ENCODE results near the gene RDH14. TPM values are rescaled to one million over a fixed set of nuclear protein-coding genes. Genes with fewer than 3 reads are reported as not detected.

Gene RDH14
- total and polyA plus RNA-seq, 9 donors: 16.0 to 27.9 (median 20.0) TPM

DNA sequence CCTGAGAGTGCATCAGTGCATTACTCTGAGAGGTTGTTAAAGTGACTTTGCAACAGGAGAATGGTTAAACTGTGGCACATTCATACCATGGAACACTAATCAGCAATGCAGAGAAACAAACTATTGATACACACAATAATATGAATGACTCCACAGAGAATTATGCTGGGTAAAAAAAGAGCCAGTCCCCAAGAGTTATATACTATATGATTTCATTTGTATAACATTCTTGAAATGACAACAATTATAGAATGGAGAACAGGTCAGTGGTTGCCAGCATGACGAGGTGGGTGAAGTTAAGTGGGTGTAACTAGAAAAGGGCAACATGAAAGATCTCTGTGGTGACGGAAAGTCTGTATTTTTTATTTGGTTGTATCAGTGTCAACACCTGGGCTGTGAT lies 31.9 kb upstream of the RDH14 start:
- Histone ChIP-seq H3K27me3 (no peaks in the 10 kb centered on the region), H3K36me3 (no peaks in the 10 kb centered on the region), H3K9me3 (no peaks in the 10 kb centered on the region), H3K4me3 (no peak overlapping the region), H3K27ac (no peak overlapping the region), H3K4me1 (ENCODE audit: insufficient read depth) (no peaks in the 10 kb centered on the region)
- 93 to 98% (median 96%) methylated on average over 2 of the region's 2 CpGs for WGBS, 3 donors
- DNase-seq: no peak
- no peak for TF ChIP-seq EP300 (IDR thresholded peaks at IDR 0.05)
- TF ChIP-seq CTCF (IDR thresholded peaks at IDR 0.05): no peak
- no peak for TF ChIP-seq POLR2A (IDR thresholded peaks at IDR 0.05)
- intact Hi-C loops (cut with DNase I): no loop called here

- Histone ChIP-seq H3K27me3 (no peaks in the 10 kb centered on the region), H3K36me3 (no peaks in the 10 kb centered on the region), H3K9me3 (no peaks in the 10 kb centered on the region), H3K27ac (no peak within 1 kb of the TSS), H3K4me1 (ENCODE audit: insufficient read depth) (no peaks in the 10 kb centered on the region), H3K4me3 (no peak within 1 kb of the TSS)
- TF ChIP-seq EP300 (IDR thresholded peaks at IDR 0.05) (no peak), CTCF (IDR thresholded peaks at IDR 0.05) (no peak), POLR2A (IDR thresholded peaks at IDR 0.05) (no peak)
- no peak for DNase-seq
- intact Hi-C loops (cut with DNase I): no loop called here
- WGBS, 3 donors: 91 to 94% (median 91%) methylated on average over 1 of the region's 1 CpG
These were observed 28.9 kb upstream of the RDH14 start, which contains the start of gene NT5C1B for GRCh38 chr2:18589354-18589753. NT5C1B (minus strand) TSS chr2:18589569; CDS start chr2:18589468, 101 bp downstream.

GRCh38 chr2:18588802-18589201 lies 28.3 kb upstream of the RDH14 start:
- TF ChIP-seq POLR2A (IDR thresholded peaks at IDR 0.05) (no peak), EP300 (IDR thresholded peaks at IDR 0.05) (no peak), CTCF (IDR thresholded peaks at IDR 0.05) (no peak)
- Histone ChIP-seq H3K27me3 (no peaks in the 10 kb centered on the region), H3K4me3 (no peak overlapping the region), H3K27ac (no peak overlapping the region), H3K9me3 (no peaks in the 10 kb centered on the region), H3K36me3 (no peaks in the 10 kb centered on the region), H3K4me1 (ENCODE audit: insufficient read depth) (no peaks in the 10 kb centered on the region)
- no peak for DNase-seq
- WGBS, 3 donors: 80 to 94% (median 92%) methylated on average over 1 of the region's 1 CpG
- intact Hi-C loops (cut with DNase I): no loop called here

- H3K9me3 ChIP-seq: no peaks in the 10 kb centered on the region
- no peak overlapping the region for H3K27ac ChIP-seq
- WGBS, 3 donors: 84 to 94% (median 85%) methylated on average over 1 of the region's 1 CpG
- no peaks in the 10 kb centered on the region for H3K27me3 ChIP-seq
- H3K4me3 ChIP-seq: no peak overlapping the region
- H3K4me1 ChIP-seq (ENCODE audit: insufficient read depth): no peaks in the 10 kb centered on the region
- no peak for DNase-seq
- intact Hi-C loops (cut with DNase I): no loop called here
- TF ChIP-seq EP300 (IDR thresholded peaks at IDR 0.05): no peak
- no peak for TF ChIP-seq CTCF (IDR thresholded peaks at IDR 0.05)
- no peak for TF ChIP-seq POLR2A (IDR thresholded peaks at IDR 0.05)
- H3K36me3 ChIP-seq: no peaks in the 10 kb centered on the region
These were observed 27.6 kb upstream of the RDH14 start for GRCh38 chr2:18588049-18588448.
